Skeletal muscle tissue (tissue), 5 donors: Measurements from ENCODE around the gene SRSF5. TPM values are rescaled to one million over a fixed set of nuclear protein-coding genes. Genes with fewer than 3 reads are reported as not detected.

Experiments
- H3K27ac ChIP-seq: one replicate; pipeline ENCODE4 v1.7.0; 2013; ENCODE audit warnings: mild to moderate bottlenecking, low read depth, low read length, inconsistent platforms
- H3K27me3 ChIP-seq, 3 donors: one replicate each; pipeline ENCODE4 v1.7.0; 2013; ENCODE audit warnings: low read length in 3 of 3; ENCODE audit not compliant: control insufficient read depth in 3 of 3, insufficient read depth in 3 of 3
- H3K36me3 ChIP-seq, 3 donors: one replicate each; pipeline ENCODE4 v1.7.0; 2013; ENCODE audit warnings: low read length in 3 of 3; ENCODE audit not compliant: control insufficient read depth in 3 of 3, insufficient read depth in 3 of 3
- H3K4me1 ChIP-seq, 3 donors: one replicate each; pipeline ENCODE4 v1.7.0; 2013; ENCODE audit warnings: low read length in 3 of 3, mild to moderate bottlenecking in 3 of 3; ENCODE audit not compliant: control insufficient read depth in 3 of 3, insufficient read depth in 3 of 3
- H3K4me3 ChIP-seq, 3 donors: one replicate each; pipeline ENCODE4 v1.7.0; 2013; ENCODE audit warnings: low read length in 3 of 3
- H3K9ac ChIP-seq, 3 donors: one replicate each; pipeline ENCODE4 v1.7.0; 2013; ENCODE audit warnings: low read length in 3 of 3, mild to moderate bottlenecking in 3 of 3, moderate library complexity in 2 of 3, low read depth in 1 of 3
- H3K9me3 ChIP-seq, 3 donors: one replicate each; pipeline ENCODE4 v1.7.0; 2013; ENCODE audit warnings: low read length in 3 of 3; ENCODE audit not compliant: control insufficient read depth in 3 of 3
- small RNA-seq: library from RNA; depleted of rRNA; stranded (forward); fragments of <200 nt; gene quantifications from one replicate; pipeline ENCODE3, GENCODE V24; 2014
- total RNA-seq: library from RNA; depleted of rRNA; stranded (reverse); fragments of >200 nt; gene quantifications from one replicate; pipeline ENCODE4 v1.2.3, GENCODE V29; 2014
- donor health status: Osteomylitis.

Gene SRSF5
- total RNA-seq, 1 donor from 2014 or later, result 77.2 TPM

- H3K27me3 ChIP-seq, result peaks cover 11 to 23% (median 13%) of the 10 kb centered on the region in 3 donors
- no peaks in the 10 kb centered on the region for H3K36me3 ChIP-seq
- no peak overlapping the region for H3K9ac ChIP-seq
- no peak overlapping the region for H3K27ac ChIP-seq
- H3K4me3 ChIP-seq, result no peak overlapping the region
- no peaks in the 10 kb centered on the region for H3K4me1 ChIP-seq
- H3K9me3 ChIP-seq, result no peaks in the 10 kb centered on the region
Measured at GRCh38 chr14:69815556-69815955, 48.6 kb downstream of the SRSF5 start.

- Histone ChIP-seq H3K36me3 (no peaks in the 10 kb centered on the region), H3K4me1 (no peaks in the 10 kb centered on the region), H3K27ac (no peak overlapping the region), H3K9ac (no peak overlapping the region), H3K27me3 (peaks cover 11 to 23% (median 13%) of the 10 kb centered on the region in 3 donors), H3K9me3 (no peaks in the 10 kb centered on the region), H3K4me3 (no peak overlapping the region)
Measured at GRCh38 chr14:69816216-69816615, 49.3 kb downstream of the SRSF5 start.

GRCh38 chr14:69818758-69819191 is 51.8 kb downstream of the SRSF5 start:
- H3K27me3 ChIP-seq, result peaks cover 8 to 23% (median 13%) of the 10 kb centered on the region in 3 donors

GRCh38 chr14:69819607-69820006 is 52.7 kb downstream of the SRSF5 start:
- Histone ChIP-seq H3K9me3 (no peaks in the 10 kb centered on the region), H3K36me3 (no peaks in the 10 kb centered on the region), H3K4me1 (no peaks in the 10 kb centered on the region), H3K27ac (no peak overlapping the region), H3K4me3 (no peak overlapping the region), H3K27me3 (peaks cover 8 to 23% (median 13%) of the 10 kb centered on the region in 3 donors), H3K9ac (no peak overlapping the region)

More at GRCh38 chr14:69818758-69819191, 51.8 kb downstream of the SRSF5 start:
- no peaks in the 10 kb centered on the region for H3K36me3 ChIP-seq
- no peak overlapping the region for H3K4me3 ChIP-seq
- H3K9me3 ChIP-seq, result no peaks in the 10 kb centered on the region
- no peak overlapping the region for H3K9ac ChIP-seq
- H3K4me1 ChIP-seq, result no peaks in the 10 kb centered on the region
- H3K27ac ChIP-seq, result no peak overlapping the region

- Histone ChIP-seq H3K9ac (no peak overlapping the region), H3K27me3 (peaks cover 7 to 19% (median 10%) of the 10 kb centered on the region in 3 donors), H3K4me3 (no peak overlapping the region), H3K9me3 (no peaks in the 10 kb centered on the region), H3K4me1 (no peaks in the 10 kb centered on the region), H3K36me3 (no peaks in the 10 kb centered on the region), H3K27ac (no peak overlapping the region)
Measured at GRCh38 chr14:69820991-69821390, 54.0 kb downstream of the SRSF5 start.

Small RNAs within 50 kb of the gene (small RNA-seq; reads per million reads assigned to genes)
- not detected for gene RF00614

Other genes with a start within 250 kb of the SRSF5 start
- not detected for gene CCDC177, start 192.3 kb upstream of the SRSF5 start, total RNA-seq
- gene SUSD6, start 155.5 kb upstream of the SRSF5 start, total RNA-seq, result 10.4 TPM
- gene SLC10A1, start 30.1 kb downstream of the SRSF5 start, total RNA-seq, result not detected
- 3.1 TPM for gene SMOC1, start 112.3 kb downstream of the SRSF5 start, total RNA-seq